Right lobe of liver (tissue), 4 donors: ENCODE measurements around the gene SLC41A3.

Experiments
- CTCF ChIP-seq, 4 donors: fragments of 200-600 bp in 3 of 4; fragments of 450-650 bp in 1 of 4; IDR thresholded peaks; one replicate each; pipeline versions ENCODE4 v1.5.1 to v1.8.0; 2016 to 2022; ENCODE audit warnings: antibody characterized with exemption in 4 of 4, mild to moderate bottlenecking in 2 of 4
- POLR2A ChIP-seq: fragments of 450-650 bp; IDR thresholded peaks from one replicate; pipeline ENCODE4 v1.6.1; 2017; ENCODE audit warnings: antibody characterized with exemption, mild to moderate bottlenecking
- donor health status: DM: no; HTN: no; CAD: no.
- donor health status: DM: no; HTN: no; CAD: no.
- donor health status: DM: no; HTN: yes; CAD: no.

- TF ChIP-seq CTCF (IDR thresholded peaks at IDR 0.05), result no peak
- TF ChIP-seq POLR2A, result no peak
Observed at GRCh38 chr3:126031981-126032471, 51.9 kb downstream of the SLC41A3 start.
